Stimulated activated CD8-positive, alpha-beta memory T cell treated with anti-CD3 and anti-CD28 coated beads, Interleukin-2, amount 100 ng/mL, for 1 hour (primary cell): ENCODE results near the gene NEGR1.

Source experiments
- DNase-seq, 2 donors: peaks; one replicate each; pipeline ENCODE4 v3.0.0-alpha.2; 2020; ENCODE audit warnings: low read depth in 2 of 2

The NEGR1 gene

DNA sequence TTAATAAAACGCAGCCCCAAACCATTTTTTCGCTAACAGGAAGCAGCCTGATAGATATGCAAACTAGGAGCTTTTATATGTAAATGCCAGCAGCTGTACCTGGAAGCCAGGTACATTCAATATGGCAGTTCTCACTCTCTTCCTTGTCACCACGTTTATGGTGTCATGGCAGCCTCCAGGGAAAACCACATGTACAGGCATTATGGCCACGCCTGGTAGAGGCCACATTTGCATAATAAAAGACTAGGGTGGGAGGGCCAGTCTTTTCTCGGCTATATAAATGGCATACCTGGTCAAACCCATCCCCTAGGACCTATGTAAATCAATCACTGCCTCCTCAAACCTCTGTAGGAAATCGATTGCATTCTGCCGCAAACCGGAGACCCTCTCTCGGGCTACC is 247.5 kb downstream of the NEGR1 start:
- no peak for DNase-seq

DNA sequence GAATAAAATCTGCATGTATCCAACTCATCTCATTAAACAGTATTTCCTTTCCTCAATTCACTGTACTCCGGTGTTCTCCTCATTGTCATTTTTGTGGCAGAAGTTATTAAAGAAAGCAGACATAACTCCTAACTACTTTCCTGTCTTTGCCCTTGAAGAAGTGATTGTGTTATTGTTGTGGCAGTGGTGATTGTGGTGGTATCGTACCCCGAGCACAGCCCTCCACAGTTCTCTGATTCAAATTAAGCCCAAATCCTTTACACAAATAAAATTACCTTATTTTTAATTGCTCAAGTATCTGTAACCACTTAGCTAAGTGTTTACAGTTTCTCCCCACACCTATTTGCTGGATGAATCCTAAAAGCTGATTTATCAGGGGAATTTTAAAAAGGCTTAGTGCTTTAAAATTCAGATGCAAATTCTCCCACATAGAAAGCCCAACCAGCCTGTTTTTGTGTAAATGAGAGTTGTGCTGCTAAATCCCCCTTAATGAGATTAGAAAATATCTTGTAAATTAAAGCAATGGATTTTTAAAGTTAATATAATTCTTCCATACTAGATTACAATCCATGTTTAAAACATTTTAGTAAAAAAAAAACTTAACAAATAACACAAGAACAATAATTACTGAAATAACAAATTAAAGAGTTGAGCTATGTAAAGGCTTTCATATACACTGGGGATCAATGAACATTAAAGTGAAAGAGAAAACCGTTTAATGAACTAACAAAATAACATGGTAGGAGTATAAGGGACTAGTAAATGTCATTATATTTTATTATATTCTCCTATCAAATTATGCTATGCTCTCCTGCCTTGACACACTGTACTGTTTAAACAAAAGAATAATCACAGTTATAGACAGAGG is 259.0 kb downstream of the NEGR1 start:
- no peak for DNase-seq

DNA sequence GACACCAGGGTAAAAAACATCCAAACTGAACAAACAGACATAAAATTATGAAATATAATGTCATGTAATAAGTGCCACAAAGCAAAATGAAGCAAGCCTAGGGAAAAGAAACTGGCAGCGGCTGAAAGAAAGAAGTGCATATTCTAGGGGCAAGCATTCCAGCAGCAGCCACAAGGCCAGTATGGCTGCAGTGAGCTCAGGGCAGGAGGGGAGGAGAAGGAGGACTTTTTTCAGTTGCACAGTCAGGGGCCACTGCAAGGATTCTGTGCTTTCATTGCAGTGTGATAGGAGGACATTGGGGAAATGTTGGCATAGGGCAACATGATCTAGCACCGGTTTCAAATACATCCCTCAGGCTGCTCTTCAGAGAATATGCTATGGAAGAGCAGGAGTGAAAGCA is 263.8 kb downstream of the NEGR1 start:
- no peak for DNase-seq

DNA sequence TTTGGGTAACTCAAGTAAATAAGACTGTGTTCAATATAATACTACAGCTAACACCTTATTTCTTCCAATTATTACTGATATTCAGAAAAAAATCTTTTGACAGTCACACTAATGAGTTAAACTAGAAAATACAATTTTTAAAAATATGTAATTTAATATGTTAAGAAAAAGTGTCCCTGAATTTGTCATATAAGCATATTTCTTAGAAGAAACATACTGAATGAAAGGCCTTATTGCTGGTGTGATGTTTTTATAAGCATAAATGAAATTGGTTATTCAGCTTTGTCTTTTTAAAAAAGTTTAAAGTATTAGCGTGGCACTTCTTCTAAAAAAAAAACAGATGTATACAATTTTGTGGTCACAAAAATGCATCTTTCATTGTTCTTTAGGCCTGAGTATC is 267.3 kb downstream of the NEGR1 start:
- no peak for DNase-seq

DNA sequence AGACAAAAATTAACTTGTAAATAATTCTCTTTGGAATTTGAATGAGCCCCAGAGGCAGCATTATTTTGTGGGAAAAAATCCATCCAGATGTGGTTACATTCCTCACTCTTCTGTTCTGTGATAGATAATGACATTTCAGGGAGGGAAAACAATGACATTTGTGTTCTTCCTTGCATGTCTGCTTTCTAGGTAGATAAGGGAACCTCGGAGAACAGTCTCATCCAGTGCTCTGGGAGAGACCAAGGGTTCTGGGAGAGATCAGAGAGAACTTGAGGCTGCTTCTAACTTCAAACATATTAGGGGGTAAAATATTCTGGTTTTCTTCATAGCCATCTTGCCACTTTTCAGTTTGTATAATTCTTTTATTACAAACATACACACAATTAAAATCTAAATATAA is 269.2 kb downstream of the NEGR1 start:
- DNase-seq, result no peak

DNA sequence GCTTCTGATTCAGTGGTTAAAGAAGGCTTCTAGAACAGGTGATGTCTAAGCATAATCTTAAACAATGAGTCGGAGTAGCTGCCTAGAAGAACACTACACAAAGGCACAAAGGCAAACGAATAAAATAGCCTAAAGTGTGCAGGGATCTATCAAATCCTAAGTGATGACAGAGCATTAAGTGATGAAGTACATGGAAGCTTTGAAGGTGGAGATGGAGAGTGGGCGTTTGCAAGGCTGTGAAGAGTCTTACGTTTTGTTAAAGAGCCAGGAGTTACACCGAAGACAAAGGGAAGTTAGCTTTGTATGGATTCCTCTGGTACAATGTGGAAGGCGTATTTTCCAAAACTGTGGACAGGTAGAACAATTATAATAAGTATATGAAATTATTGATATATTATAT is 270.6 kb downstream of the NEGR1 start:
- DNase-seq, result no peak

DNA sequence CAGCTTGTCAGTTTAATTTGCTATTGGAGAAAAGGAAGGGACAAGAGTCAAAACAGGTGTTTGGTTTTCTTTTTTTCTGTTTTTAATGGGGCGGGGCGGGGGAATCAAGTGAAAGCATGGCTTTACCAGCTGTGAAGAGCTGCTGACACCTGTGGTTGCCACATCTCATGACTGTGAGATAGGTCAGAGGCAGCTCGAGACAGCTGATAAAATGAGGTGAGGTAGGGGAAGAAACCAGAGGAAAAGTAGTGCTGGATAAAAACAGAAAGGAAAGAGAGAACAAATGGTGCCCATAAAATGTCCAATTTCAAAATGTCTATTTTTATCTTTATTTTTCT is 272.3 kb downstream of the NEGR1 start:
- DNase-seq, result no peak

DNA sequence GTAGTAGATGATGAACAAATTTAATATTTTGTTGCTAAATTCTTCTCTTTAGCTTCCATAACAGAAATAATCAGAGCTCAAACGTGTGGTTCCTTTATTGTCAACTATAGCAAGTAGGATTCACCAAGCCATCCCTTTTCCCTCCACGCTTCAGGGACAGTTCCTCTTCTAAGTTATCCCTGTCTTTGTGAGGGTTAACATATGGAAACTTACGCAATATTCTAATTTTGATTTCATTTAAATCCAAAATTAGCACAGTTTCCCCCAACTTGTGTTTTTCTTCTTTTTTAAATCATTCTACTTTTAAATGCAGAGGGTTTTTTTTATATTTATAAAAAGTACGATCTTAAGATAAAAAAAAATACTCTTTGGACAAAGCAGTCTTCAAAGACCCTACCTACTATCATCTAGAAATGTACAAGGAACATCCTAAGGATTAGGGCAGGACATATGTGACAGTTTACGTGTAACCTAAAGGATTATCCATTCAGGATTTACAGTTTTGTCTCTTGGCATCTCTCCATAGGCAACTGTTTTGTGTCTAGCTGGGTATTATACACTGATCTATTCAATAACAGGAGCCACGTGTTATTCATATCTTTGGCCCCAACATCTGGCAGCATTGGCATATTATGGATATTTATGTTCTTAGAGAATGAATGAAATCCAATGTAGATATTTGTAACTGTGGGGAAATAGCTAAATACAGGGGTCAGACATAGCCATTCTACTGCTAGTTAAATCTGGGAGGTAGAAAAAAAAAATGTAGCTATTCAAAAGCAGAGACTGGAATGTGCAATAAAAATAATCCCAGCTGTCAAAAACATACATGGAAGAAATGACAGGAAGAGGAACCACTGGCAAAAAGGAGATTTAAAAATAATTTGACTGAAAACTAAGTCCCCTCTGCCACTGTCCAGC is 272.9 kb downstream of the NEGR1 start:
- no peak for DNase-seq

DNA sequence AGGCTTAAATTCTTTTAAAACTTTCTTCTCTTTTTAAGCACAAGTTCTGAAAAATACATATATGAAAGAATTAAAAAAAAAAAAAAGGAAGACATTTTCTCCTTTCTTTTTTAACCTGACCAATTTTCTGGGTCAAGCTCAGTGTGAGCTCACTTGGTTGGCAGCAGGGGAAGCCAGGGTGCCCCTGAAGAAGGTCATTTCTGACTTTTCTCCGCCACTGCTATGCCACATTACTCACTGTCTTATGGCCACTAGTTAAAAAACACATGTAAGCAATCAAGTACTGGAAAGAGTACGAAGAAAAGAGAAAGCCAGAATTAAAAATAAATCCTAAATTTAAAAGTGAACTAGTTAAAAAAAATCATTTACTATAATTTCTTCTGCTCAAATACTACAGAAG is 275.0 kb downstream of the NEGR1 start:
- DNase-seq, result no peak

DNA sequence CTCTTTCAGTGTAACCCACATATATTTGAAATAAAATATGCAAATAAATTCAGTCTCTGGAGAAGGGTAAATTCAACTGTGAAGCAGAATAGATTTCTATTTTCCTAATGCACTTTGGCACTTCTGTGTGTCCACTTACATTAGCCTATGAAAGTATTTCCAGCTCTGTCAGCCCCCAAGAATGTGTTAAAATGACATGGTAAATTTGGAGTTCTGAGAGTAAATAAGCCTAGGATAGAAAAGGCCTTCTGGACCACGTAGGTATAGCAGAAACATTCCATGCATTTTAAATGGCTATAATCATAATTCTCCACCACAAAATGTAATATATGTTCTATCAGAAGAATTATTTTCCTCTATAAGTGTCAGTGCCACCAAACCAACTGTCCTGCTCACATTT is 276.2 kb downstream of the NEGR1 start:
- DNase-seq, result no peak

DNA sequence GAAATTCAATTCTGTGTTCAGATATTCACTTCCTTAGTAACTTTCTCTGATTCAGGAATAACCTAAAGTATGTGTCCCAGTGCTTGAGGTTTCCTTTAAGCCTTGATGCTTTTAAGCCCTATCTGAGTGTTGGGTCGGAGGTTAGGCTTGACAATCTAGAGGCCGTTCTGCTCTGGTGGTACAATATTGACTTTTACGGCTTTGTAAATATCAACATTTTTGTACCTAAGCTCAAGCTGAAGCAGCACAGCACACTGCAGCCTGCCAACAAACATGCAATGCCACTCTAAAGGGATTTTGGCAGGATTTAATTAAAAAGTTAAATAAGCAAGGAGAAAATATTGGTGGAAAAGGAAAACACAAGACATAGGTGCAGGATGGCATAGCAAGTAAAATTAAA is 279.2 kb downstream of the NEGR1 start:
- no peak for DNase-seq

DNA sequence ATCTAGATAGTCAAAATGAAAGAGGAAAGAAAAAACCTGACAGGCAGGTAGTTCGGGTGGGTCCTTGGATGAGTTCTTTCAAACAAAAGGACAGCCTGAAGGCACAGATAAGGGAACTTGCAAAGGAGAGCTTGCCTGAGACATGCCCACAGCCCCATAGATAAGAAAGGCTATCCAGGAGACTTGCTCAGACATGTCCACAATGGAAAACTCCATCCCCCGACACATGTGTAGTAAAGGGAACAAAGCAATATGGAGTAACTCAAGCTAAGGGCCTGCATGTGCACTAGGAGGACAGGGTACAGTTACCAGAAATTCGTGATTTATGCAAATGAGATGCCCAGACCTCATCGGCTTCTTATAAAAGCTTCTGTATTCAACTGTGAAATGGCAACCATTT is 281.5 kb downstream of the NEGR1 start:
- DNase-seq, result no peak

DNA sequence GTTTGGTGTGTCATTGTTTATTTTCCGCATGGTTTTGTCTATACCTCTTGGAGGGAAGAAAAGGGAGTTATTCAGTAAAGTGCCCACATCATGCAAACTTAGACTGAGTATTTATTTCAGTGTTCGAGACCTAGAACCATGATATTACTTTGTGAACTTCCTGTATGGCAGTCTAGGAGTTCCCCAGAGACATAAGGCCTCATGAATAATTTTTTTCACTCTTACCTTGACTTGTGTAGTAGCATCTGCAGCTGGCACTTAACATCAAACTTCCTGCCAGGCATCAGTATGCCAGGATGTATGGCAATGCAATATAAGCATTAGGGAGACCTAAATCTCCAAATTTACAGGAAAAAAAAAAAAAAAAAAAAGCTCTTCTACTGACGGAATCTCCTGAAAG is 287.7 kb downstream of the NEGR1 start:
- DNase-seq, result no peak

DNA sequence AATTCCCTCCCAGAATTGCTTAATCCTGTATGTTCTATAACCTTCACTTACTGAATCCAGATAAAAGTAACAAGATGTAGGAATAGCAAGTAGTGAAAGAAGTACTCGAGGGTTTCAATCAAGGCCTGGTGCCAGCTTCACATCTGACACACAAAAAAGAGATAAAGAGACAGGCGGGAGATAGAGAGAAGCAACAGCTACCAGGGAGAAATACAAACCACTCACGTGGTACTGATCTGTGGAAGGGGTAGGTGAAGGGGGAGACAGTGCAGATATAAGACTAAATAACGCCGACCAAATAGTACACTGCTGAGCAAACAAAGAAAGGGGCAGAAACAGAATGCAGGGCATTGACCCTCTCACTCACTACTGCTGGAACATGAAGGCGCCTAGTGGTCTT is 295.2 kb downstream of the NEGR1 start:
- DNase-seq, result no peak

DNA sequence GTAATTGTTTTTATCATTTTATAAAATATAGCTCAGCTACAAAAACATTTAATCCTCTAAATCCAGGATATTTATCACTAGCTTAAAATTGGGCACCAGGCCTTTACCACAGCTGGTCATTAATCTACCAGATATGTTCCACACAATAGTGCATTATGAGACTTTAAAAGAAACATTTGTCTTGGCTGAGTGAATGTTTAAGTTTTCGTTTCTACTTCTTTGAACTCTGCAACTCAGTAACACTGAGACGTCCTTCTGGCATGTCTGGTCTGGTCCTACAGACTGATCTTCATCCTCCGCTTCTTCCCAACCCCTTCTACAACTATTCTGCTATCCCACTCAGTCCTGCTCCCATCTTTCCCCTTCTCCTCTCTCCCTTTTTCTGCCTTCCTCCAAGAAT is 296.2 kb downstream of the NEGR1 start:
- no peak for DNase-seq

DNA sequence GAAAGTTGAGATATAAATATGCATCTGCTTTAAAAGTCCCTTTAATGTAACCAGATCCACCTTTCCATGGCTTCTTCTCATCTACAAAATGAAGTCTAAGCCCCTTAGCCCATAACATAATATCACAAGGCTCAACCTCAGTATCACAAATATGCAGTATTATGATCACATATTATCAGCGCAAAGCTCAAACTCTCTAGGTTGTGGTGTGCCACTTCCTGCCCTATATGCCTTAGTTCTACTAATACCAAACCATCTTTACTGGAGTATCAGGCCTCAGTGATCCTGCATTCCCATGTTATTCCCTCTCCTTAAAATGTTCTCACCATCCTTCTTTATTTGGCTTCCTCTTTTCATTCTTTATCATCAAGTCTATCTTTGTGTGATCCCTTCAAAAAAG is 301.8 kb downstream of the NEGR1 start:
- DNase-seq, result no peak

DNA sequence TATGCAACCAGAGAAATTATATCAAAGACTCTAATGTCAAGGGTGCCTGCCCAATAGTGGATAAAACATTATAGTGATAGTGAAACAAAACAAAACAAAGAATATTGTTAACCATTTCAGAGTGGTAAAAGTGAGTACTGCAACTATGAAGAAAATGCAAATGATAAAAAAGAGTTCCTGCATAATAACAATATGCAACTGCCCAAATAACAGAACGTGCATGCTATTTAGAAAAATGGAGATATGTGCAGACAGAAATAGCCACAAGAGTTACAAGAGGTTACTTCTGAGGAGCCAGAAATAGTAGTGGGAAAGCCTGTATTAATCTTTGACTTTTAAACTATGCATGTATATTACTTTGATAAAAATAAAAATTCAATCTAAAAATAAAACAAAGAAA is 302.5 kb downstream of the NEGR1 start:
- DNase-seq, result no peak

DNA sequence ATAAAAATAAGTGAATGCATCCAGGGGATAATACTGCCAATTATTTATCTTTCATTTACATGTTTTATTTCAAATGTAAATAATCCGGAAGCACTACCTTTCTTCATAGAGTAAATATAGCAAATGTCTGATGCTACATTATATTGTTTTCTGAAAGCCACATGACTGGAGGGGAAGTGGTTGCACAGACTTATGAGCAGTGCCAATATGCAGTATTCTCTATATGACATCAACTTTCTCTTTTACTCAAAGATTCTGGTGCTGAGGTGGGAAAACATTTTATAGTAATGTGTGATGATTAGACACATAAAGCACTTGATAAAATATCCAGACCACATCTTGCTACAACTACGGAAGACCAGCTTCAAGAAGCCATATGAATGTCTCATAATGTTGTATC is 314.7 kb downstream of the NEGR1 start:
- DNase-seq, result no peak

DNA sequence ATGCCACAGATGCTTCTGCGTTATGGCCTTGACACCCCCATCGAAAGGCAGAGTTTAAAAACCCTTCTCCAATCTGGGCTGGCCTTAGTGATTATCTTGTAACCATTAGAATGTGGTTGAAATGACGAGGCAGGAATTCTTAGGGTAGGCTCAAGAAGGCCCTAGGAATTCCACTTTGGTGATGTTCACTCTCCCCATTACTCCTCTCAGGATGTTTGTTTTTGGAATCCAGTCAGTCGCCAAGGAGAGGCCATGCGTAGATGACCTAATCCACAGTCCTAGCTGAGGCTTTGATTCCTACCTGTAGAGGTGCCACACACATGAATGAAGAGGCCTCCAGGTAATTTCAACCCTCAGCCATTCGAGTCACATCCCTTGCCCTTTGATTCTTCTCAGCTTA is 318.2 kb downstream of the NEGR1 start:
- no peak for DNase-seq

DNA sequence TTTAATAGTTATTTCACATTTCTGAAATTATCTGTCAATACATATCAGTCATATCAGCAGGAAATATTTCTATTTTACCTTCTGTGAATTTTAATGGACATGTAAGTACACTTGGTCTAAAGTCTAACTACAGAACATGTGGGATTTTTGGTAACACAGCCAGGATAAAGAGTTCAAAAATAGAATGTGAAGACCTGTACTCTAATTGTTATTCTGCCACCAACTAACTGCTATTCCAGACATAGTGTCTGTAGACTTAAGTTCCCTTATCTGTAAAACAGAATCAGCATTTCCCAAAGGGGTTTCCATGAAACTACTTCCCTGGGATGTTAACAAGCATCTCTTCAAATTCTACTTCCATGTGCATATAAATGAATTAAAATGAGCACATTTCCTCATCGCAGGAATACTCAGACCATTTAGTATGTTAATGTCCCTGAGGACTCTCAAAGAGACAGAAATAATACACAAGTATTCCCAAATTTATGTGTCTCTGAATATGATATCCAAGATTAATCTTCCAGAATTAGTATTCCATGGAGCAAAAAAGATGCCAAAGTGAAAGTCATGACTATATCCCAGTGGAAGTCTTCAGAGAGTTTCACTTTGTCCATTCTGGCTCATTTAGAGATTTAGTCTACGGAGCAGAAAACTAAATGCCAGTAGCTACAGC is 325.6 kb downstream of the NEGR1 start:
- no peak for DNase-seq

DNA sequence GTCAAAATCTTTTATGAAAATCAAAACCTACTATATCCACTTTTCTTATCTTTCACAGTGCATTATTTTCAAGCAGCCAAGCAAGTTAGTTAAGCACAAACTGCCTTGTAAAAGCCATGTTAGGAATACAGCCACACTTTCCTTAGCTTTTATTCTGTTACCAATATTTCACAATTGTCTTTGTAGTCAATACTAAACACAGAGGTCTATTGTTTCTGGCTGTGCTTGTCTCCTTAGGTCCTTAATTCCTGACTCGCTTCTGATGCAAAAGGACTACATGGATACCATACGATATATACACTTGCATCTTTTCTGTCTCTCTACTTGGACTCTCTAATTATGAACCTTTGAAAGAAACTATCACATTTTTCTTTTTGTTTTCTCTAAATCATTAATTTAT is 331.8 kb downstream of the NEGR1 start:
- DNase-seq, result no peak

DNA sequence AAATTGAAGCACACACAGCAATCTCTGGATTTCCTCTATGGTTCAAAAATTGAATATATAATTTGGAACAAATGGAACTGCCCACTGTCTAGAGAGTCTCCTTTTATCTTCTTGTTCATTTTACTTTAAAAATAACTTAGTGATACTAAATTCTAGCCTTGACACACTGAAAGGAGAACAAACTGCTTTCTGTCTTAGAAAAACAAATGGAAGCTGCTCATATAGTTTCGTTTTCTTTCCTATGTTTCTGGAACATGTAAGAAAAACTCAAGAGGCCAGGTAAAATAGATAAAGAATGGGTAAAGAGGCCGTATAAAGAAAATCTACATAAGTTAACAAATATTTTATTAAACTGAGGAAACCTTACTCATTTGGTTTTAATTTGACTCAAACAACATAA is 332.7 kb downstream of the NEGR1 start:
- DNase-seq, result no peak

DNA sequence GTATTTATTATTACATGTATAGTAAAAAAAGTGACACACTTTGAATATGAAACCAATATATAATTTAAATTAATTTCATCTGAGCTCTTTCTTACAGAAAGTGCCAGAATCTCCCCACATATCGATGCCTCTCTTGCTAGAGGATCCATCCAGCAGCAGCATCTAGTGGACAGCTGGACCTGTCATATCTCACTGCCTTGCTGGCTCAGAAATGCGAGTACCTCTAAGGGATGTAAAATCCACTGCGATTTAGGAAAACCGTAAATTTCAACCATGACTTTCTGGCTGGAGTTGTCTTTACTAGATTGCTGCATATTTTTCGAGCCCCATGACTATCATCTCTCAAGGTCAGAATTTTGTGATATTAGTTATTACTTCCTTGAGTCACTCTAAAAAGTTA is 333.8 kb downstream of the NEGR1 start:
- no peak for DNase-seq
